Smooth muscle cell of the coronary artery (primary cell): Measurements from ENCODE around the gene CNOT10. TPM values are rescaled to one million over a fixed set of nuclear protein-coding genes. Genes with fewer than 3 reads are reported as not detected.

Experiments
- total RNA-seq: library from RNA; depleted of rRNA; stranded (reverse); fragments of >200 nt; gene quantifications from 2 replicates; pipeline ENCODE4 v1.2.3, GENCODE V29; 2014; ENCODE audit warnings: low replicate concordance

Gene CNOT10
- total RNA-seq: 18.1 and 24.6 TPM in 2 replicates

GRCh38 chr3:32684800-32685542 lies at the start of gene CNOT10:
CNOT10 (plus strand) TSS chr3:32685188; CDS start chr3:32685461, 273 bp downstream.

GRCh38 chr3:32817558-32818228 lies 132.7 kb downstream of the CNOT10 start, which contains the start of gene TRIM71:
TRIM71 (plus strand) TSS chr3:32817997; CDS start chr3:32818081, 84 bp downstream.

Other genes with a start within 250 kb of the CNOT10 start
- 27.6 and 74.6 TPM in 2 replicates for gene CMTM6, start 182.3 kb upstream of the CNOT10 start, total RNA-seq
- 13.3 and 33.2 TPM in 2 replicates for gene DYNC1LI1, start 114.3 kb upstream of the CNOT10 start, total RNA-seq
- not detected in 2 replicates for gene TRIM71, start 132.8 kb downstream of the CNOT10 start, total RNA-seq